AG04450 (cell line): ENCODE results near the gene LMAN1L. TPM values are rescaled to one million over a fixed set of nuclear protein-coding genes. Genes with fewer than 3 reads are reported as not detected.

Experiments used
- CTCF ChIA-PET: fragments of 300-600, 350-600 bp; formaldehyde crosslinking; extraction: SDS; loops from one replicate; lab custom pipeline; 2022; ENCODE audit warnings: antibody characterized with exemption, inconsistent platforms; lab: Charles Lee
- POLR2A ChIA-PET: fragments of 350-600 bp; formaldehyde crosslinking; extraction: SDS; loops from one replicate; lab custom pipeline; 2021; ENCODE audit warnings: antibody characterized with exemption, inconsistent platforms; lab: Yijun Ruan, JAX
- DNase-seq: peaks from one replicate; pipeline ENCODE4 v3.0.0-alpha.2; 2011; ENCODE audit warnings: low read depth, low spot score
- H3K27ac ChIP-seq: one replicate; pipeline ENCODE4 v1.5.1; 2012; ENCODE audit warnings: low read depth, low read length, control low read depth
- H3K27me3 ChIP-seq: one replicate; pipeline ENCODE4 v1.6.0; 2012; ENCODE audit warnings: low read length; ENCODE audit not compliant: control insufficient read depth, insufficient read depth
- H3K4me3 ChIP-seq: 2 replicates; pipeline ENCODE4 v1.5.1; 2011; ENCODE audit warnings: mild to moderate bottlenecking, low read depth, low read length, control low read depth
- H3K9me3 ChIP-seq: 2 replicates; pipeline ENCODE4 v1.5.1; 2012; ENCODE audit warnings: low read length; ENCODE audit not compliant: control insufficient read depth, insufficient read depth
- polyA plus RNA-seq: library from polyadenylated mRNA; depleted of rRNA; stranded (reverse); fragments of >200 nt; gene quantifications from 2 replicates; pipeline ENCODE4 v1.2.3, GENCODE V29; 2011
- TF ChIP-seq, protein P1 (sequence below): IDR thresholded peaks from 2 replicates; pipeline ENCODE4 v1.5.1; 2011; ENCODE audit warnings: low read depth, low read length, control low read depth, inconsistent platforms

The LMAN1L gene
- polyA plus RNA-seq, 1 experiment = not detected

DNA sequence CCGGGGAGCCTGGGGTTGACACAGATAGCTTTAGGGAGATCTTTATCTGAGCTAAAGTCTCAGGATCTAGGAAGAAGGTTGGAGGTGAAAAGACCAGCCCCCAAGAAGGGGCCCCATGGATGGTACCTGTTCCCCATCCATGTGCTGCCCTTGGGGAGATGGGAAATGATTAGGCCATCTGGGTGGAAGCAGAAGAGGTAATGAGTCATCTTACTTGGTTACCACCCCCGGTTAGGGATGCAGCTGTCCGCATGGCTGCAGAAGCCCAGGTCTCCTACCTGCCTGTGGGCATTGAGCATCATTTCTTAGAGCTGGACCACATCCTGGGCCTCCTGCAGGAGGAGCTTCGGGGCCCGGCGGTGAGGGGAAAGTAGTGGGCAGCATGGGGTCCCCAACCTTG lies 10.7 kb downstream of the LMAN1L start:
- ChIA-PET CTCF (no interaction called here), POLR2A (interaction anchor here (0.6 kb wide), 1 partner anchor 13 kb away, joined by 10 read pairs; no protein-coding TSS in a partner anchor)
- Histone ChIP-seq H3K9me3 (no peaks in the 10 kb centered on the region; the same call in 1 of the 2 replicates), H3K27ac (no peak overlapping the region), H3K4me3 (no peak overlapping the region), H3K27me3 (peaks cover 37% of the 10 kb centered on the region)
- TF ChIP-seq, protein P1, sequence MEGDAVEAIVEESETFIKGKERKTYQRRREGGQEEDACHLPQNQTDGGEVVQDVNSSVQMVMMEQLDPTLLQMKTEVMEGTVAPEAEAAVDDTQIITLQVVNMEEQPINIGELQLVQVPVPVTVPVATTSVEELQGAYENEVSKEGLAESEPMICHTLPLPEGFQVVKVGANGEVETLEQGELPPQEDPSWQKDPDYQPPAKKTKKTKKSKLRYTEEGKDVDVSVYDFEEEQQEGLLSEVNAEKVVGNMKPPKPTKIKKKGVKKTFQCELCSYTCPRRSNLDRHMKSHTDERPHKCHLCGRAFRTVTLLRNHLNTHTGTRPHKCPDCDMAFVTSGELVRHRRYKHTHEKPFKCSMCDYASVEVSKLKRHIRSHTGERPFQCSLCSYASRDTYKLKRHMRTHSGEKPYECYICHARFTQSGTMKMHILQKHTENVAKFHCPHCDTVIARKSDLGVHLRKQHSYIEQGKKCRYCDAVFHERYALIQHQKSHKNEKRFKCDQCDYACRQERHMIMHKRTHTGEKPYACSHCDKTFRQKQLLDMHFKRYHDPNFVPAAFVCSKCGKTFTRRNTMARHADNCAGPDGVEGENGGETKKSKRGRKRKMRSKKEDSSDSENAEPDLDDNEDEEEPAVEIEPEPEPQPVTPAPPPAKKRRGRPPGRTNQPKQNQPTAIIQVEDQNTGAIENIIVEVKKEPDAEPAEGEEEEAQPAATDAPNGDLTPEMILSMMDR = no peak
- no peak for DNase-seq

DNA sequence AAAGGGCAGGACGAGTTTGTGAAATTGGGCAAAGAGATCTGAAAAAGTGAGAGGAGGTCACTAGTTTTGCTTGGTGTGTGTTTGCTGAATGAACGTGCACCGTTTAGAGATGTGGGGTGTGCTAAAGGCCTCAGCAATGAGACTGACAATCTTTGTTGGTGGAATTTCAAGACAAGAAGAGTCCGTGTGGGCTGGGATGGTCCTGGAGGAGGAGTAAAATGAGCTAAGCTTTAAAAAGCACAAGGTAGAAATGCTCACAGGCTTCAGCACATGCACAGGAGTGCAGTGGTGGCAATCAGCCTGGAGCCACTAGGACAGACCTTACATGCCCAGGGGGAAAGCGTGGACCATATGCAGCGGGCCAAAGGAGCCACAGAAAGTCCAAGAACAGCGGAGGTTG lies 12.3 kb downstream of the LMAN1L start:
- no peak for DNase-seq
- TF ChIP-seq, protein P1 = no peak
- ChIA-PET CTCF (interaction anchor here (0.7 to 1.3 kb wide), 4 partner anchors 11 to 629 kb away, joined by 3 to 4 read pairs (median 3); no protein-coding TSS in a partner anchor), POLR2A (interaction anchor here (0.5 to 0.6 kb wide), 2 partner anchors 11 to 41 kb away, joined by 4 to 6 read pairs; no protein-coding TSS in a partner anchor)
- Histone ChIP-seq H3K27me3 (peaks cover 43% of the 10 kb centered on the region), H3K9me3 (no peaks in the 10 kb centered on the region; the same call in 1 of the 2 replicates), H3K27ac (no peak overlapping the region), H3K4me3 (no peak overlapping the region)

GRCh38 chr15:74825866-74826265 lies 13.2 kb downstream of the LMAN1L start:
- H3K9me3 ChIP-seq = no peaks in the 10 kb centered on the region; the same call in 1 of the 2 replicates
- TF ChIP-seq, protein P1 = no peak
- ChIA-PET POLR2A (interaction anchor here (0.6 kb wide), 1 partner anchor 12 kb away, joined by 4 read pairs; no protein-coding TSS in a partner anchor), CTCF (interaction anchor here (1.3 kb wide), 1 partner anchor 10 kb away, joined by 4 read pairs; no protein-coding TSS in a partner anchor)
- H3K4me3 ChIP-seq = no peak overlapping the region
- H3K27ac ChIP-seq = no peak overlapping the region
- no peak for DNase-seq
- H3K27me3 ChIP-seq = peaks cover 43% of the 10 kb centered on the region

DNA sequence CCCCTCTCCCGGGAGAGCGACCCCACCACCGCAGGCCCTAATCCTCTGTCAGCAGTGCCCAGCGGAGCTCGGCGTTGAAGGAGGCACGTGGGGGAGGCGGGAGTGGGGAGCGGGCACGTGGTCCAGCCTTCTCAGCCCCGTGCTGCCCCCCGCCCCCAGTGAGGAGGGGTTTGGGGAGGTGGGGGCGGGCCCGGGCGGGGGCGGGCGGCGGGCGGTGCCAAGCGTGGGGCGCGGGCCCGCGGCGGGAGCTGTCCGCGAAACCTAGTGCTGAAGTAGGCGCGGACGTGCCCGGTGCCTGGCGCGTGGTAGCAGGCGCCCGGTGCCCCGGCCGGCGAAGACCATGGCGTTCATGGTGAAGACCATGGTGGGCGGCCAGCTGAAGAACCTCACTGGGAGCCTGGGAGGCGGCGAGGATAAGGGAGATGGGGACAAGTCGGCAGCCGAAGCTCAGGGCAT lies 13.8 kb downstream of the LMAN1L start, which contains the start of gene CPLX3:
TSS of gene CPLX3 (plus strand) at position 264 of the 456 bp plus-strand sequence. CDS start at position 341, 77 bp downstream.
- peaks cover 43% of the 10 kb centered on the region for H3K27me3 ChIP-seq
- no peak for DNase-seq
- TF ChIP-seq, protein P1 = no peak
- H3K4me3 ChIP-seq = no peak within 1 kb of the TSS
- H3K27ac ChIP-seq = no peak within 1 kb of the TSS
- no peaks in the 10 kb centered on the region; the same call in 1 of the 2 replicates for H3K9me3 ChIP-seq
- ChIA-PET CTCF (no interaction called here), POLR2A (no interaction called here)

DNA sequence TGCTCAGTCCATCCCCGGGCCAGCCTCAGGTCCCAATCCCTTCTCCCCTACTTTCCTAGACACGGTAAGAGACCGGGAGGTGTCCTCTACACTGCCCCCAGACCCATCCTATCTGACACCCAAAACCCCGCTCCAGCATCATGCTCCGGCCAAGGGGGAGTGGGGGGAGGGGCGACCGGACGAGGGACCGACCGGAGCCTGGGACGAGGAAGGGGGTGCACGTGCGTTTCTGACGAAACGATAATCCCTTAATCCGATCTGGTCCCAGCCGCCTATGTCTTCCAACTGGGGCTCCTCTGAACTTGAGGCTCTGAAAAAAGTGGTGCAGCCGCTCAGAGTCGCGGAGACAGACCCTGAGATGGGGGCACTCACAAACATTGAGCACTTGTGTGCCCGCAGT lies 14.3 kb downstream of the LMAN1L start:
- TF ChIP-seq, protein P1 = no peak
- Histone ChIP-seq H3K4me3 (no peak overlapping the region), H3K27ac (no peak overlapping the region), H3K27me3 (peaks cover 43% of the 10 kb centered on the region), H3K9me3 (no peaks in the 10 kb centered on the region; the same call in 1 of the 2 replicates)
- ChIA-PET POLR2A (no interaction called here), CTCF (no interaction called here)
- no peak for DNase-seq
